DMS153 treated with DMSO at 0.1 percent for 48 hours (cell line): ENCODE measurements around the gene AP1S3.

Experiments used
- DNase-seq: peaks from one replicate; lab custom pipeline; 2025; ENCODE audit not compliant: unreplicated experiment; lab: John Stamatoyannopoulos, UW

AP1S3 gene

DNA sequence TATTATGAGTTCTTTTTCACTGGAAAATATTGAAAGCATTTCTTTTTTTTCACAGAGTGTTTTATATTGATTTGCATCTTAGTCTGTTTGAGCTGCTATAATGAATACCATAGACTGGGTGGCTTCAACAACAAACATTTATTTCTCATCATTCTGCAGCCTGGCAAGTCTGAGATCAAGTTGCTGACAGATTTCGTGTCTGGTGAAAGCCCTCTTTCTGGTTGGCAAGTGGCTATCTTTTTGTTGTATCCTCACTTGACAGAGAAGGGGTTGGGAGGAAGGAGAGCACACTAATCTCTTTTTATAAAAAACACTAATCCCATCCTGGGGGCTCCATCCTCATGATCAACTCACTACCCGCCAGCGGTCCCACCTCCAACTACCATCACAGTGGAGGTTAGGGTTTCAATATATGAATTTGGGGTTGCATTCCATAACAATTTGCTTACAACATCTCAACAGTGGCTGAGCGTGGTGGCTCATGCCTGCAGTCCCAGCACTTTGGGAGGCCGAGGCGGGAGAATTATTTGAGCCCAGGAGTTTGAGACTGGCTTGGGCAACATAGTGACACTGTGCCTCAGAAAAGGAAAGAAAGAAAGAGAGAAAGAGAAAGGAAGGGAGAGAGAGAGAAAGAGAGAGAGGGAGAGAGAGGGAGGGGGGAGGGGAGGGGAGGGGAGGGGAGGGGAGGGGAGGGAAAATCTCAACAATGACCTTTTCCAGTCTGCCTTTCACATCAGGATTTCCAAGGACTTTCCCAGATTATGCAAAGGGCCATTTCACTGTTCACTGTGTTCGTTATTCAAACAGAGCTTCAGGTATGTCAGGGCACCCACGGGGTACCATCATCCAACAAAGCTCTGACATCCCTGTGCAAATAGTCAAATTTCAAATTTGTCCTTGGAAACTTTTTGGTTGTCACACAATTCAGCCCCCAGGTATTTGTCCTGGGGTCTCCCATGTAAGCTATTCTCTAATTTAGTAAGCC is 111.1 kb downstream of the AP1S3 start:
- DNase-seq, result no peak

DNA sequence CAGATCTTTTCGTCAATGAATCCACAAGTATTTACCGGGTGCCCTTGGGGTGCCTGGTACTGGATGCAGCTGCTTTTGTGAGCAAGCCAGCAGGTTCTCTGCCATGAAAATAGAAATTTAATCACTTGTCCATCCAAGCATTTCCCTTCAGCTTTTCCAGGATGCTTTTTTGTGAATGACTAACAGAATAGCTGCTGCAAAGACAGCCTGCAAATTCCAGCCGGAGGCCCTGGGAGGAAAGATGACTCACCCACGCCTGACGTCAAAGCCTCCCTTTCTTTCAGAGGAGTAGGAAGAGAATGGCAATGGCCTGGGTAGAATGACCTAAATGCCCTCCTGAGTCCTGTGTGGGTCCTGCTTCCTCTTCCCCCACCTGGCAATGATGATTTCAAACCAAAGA is 111.9 kb downstream of the AP1S3 start:
- DNase-seq, result peak; percentile 48

DNA sequence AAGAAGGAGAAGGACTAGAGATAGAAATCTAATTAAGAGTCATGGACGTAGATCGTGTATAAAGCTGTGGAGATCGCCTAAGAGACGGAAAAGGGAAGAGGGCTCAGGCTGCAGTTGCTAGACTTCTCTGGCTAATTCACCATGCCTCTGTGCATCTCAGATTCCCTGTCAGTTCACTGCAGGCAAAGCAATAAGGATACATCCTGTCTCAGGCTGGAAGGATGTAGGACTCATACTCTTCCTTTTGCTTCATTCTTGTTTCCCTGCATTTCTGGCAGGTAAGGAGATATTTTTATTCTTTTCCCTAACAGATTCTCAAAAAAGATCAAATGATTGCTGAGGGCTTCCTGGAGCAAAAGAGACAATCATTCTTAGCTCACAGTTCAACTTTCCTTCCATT is 112.5 kb downstream of the AP1S3 start:
- DNase-seq, result no peak

DNA sequence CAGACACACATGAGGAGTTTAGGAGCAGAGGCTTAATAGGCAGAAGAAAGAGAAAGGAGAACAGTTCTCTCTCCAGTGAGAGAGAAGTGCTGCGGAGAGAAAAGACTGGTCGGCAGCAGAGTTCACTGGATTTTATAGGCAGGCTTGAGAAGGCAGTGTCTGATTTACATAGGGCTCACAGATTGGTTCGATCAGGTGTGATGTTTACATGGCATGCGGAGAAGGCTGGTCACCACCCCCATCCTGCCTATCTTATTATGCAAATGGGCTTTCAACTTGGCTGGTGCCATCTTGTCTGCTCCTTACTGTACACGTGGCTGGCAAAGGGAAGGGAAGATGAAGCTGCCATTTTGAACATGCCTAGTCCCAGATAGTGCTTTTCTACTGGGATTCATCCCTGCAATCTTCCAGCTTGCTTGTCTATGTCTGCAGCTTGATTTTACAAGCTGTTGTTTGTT is 113.4 kb downstream of the AP1S3 start:
- no peak for DNase-seq

DNA sequence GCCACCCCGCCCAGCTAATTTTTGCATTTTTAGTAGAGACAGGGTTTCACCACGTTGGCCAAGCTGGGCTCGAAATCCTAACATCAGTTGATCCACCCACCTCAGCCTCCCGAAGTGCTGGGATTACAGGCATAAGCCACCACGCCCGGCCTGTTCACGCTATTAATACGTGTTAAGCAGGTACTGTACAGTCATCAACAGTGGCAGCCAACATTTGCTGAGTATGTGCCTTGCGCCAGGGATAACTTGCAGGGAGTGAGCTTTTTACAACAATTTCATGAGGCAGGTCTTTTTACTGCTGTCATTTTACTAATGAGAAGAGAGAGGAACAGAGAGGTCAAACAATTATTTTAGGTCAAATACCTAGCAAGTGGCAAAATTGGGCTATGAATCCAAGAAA is 115.2 kb downstream of the AP1S3 start:
- no peak for DNase-seq

DNA sequence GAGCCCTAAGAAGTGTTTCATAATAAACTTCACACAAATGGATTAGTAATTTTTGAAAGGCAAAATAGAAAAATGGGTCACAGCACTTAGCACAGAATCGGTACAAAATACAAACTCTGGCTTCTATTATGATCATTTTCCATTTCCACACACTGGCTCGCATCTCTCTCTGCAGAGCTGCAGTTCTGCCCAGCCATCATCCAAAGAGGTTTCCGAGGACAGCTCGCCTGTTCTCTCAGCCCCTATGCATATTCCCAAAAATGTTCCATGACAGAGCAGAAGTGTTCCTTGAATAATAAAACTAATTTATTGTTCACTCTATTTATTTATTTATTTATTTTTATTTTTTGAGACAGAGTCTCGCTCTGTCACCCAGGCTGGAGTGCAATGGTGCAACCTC is 115.6 kb downstream of the AP1S3 start:
- no peak for DNase-seq

DNA sequence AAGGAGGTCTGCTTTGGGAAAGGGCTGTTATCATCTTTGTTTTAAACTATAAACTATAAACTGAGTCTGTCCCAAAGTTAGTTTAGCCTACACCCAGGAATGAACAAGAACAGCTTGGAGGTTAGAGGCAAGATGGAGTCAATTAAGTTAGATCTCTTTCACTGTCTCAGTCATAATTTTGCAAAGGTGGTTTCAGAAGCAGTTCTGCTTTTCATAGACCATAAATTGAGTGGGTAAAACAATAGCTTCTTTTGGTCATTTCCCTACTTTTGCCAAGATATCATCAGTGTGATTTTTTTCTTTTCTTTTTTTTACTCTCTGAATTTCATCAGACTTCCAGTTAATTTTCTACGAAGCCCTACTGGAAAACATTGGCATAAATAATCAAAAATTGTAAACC is 117.0 kb downstream of the AP1S3 start:
- no peak for DNase-seq

DNA sequence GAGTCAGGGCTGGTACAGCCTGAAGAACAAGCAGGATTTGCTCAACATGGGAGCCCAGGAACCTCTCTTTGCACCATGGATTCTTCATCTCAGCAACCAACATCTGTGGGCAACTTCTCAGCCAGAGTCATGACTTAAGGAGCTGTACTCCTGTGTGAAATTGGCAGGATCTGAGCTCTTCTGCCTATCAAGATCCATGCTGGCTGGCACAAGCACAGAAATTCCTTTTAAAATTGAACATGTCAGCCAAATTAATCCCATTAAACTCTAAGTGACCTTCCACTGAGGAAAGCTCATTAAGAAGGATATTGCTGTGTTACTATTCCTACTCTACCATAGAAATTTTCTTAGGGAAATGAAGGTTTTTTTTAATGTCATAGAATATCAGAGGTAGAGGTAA is 124.7 kb downstream of the AP1S3 start:
- no peak for DNase-seq

DNA sequence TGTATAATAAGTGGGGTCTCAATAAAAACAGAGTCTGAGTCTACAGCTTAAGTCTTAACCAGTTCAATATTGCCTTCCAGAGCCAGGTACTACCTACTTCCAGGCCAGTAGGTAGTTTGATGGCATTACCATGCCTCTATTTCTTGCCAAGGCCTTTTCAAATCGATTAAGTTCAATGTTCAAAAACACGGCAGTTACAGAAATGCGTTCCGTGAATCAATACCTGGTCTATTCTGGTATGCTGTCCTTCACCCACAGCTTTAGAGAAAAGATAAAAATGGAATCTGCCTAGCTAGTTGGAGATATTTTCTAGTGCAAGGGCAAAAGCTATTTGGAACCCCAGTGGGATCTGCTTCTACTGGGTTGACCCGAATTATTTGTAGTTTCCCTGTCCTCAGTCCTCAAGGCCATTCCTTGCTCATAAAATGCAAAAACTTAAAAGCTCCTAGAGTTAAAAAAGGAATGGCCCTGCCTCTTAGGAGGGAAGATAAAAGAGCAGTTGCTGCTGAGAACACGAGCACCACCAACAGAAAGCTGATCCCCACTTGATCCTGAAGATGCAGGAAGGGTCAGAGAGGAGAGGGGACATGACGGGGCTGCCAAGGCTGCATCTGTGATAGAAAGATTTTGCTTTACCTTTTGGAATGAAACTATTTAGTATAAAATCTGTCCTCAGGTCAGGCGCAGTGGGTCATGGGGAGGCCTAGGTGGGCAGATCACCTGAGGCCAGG is 125.6 kb downstream of the AP1S3 start:
- DNase-seq, result no peak
